HG03108 (cell line): ENCODE measurements around the gene VAPA.
"Not testable (repeated sequence)": the region's sequence is repeated elsewhere in the genome, so short reads cannot be mapped to it uniquely, and the experiment has no call there.

ENCODE experiments used
- ATAC-seq: cut with Tn5 transposase; IDR thresholded peaks from one replicate; pipeline ENCODE4 v1.9.1; 2021; ENCODE audit warnings: moderate library complexity; ENCODE audit not compliant: unreplicated experiment

Gene VAPA

DNA sequence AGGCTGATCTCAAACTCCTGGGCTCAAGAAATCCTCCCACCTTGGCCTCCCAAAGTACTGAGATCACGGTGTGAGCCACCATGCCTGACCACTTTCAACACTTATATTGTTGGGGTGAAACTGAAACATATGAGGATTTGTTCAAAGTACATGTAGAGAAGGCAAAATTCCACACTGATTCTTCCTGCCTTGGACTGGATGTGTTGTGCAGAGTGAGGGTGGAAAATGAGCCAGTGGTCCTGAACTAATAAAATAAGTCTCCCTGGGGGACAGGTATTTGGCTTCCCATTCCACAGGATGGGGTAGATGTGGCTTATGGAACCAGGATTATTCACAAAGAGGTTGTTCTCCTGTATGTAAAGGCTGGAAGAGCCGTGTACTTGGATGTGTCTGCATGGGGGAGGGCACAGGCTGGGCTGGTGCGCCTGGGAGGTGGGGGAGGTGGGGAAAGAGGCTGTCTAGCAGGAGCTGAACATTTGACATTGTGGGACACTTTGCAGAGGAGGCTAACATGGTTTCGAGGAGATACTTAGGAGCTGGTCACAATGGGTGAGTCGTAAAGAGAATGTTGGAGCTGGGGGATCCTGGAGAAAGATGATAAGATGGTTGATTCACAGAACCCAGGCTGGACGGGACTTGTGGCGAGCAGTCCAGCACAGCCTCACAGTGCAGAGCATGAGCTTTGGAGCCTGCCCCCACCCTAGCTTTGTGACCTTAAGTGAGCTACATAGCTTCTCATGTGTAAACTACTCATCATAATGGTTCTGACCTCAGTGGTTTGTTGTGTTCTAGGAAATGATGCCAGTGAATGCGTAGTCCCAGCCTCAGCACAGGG, 28.4 kb upstream of the VAPA start, which contains the start of gene TXNDC2:
Gene TXNDC2, plus strand, starts transcription at position 804 of the 835 bp plus-strand sequence. CDS start 708 bp downstream, outside the sequence.
- no peak for ATAC-seq

DNA sequence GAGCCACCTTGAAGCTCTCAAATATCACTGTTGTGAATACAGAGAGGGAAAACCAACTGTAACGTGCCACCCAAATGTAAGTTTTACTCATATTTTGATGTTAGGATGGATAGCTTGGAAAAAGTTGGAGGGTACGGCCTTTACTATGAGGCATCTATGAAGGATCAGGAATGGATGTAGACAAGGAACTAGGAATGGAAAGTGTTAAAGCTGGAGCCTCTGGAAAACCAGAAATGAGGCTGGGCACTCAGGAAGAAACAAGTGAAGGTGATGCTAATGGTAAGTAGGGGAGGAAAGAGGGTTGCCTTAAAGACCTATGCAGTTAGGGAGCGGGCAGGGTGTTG, 27.8 kb upstream of the VAPA start:
- no peak for ATAC-seq

DNA sequence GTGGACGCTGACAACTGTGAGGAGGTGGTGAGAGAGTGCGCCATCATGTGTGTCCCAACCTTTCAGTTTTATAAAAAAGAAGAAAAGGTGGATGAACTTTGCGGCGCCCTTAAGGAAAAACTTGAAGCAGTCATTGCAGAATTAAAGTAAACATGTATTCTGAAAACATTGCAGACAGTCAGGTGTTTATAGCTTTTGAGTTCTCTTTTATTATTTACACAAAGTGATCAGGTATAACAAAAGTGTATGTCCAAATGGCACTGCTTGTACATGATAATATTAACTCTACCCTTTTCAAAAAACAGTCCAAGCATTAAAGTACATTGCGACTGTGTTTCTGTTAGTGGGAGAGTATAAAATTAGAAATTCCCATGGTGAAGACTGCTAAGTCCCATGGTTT, 25.8 kb upstream of the VAPA start:
- ATAC-seq = no peak

DNA sequence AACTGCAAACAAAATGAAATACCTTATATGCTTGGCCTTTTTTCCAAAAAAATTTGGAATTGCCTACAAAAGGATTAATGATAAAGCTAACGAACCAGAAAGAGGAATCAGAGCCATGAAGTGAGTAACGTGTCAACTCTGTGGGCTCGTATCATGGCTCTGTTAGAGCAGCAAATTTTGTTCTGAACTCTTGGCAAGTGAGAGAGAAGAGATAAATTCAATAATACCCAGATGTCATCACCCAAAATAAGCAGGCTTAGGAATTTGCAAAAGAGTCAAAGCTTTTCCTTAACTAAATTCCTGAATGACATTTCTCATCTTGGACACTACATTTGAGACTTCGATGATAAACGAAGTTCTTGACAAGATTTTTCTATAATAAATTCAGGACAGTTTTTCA, 23.6 kb upstream of the VAPA start:
- ATAC-seq = no peak

DNA sequence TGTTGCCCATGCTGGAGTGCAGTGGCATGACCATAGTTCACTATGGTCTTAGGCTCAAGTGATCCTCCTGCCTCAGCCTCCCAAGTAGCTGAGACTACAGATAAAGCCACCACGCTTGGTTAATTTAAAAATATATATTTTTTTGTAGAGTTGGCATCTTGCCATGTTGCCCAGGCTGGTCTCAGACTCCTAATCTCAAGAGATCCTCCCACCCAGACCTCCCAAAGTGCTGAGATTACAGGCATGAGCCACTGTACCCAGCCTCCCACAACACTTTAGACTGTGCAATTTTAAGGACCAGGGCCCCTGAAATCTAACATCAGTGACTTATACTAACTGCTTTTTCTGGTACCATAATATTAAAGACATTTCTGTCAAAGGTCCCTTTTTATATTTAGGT, 22.9 kb upstream of the VAPA start:
- no peak for ATAC-seq

DNA sequence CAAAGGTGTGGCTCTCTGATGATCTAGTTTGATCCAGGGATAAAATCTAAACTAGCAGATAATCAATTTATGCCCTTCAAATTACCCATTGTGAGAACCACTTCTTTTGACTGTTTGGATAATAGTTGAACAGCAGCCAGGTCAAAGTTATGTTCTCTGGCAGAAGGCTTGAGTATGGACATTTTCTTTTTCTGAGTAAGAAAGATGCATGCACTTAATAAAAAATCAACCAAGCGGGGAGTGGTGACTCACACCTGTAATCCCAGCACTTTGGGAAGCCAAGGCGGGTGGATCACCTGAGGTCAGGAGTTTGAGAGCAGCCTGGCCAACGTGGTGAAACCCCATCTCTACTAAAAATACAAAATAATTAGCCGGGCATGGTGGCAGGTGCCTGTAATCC, 22.3 kb upstream of the VAPA start:
- ATAC-seq = not testable (repeated sequence)

DNA sequence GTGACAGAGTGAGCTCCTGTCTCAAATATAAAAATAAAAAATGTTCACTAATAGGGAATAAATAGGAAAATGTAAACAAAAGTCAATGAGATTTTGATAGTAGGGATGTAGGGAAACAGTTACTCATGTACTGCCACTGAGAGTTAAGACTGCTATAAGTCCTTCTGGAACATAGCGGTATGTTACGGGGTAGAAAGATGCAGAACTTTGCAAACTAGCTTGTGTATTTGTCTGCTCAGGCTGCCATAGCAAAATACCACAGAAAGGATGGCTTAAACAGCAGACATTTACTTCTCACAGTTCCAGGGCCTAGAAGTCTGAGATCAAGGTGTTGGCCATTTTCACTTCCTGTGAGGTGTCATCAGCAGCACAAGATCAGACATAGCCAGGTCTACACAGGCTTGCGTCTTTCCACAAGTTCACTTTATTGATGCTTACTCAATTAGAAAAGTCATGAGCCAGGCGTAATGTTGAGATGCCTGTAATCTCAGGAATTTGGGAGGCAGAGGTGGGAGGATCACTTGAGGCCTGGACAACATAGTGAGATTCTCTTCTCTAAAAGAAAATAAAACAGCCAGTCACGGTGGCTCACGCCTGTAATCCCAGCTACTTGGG, 19.3 kb upstream of the VAPA start:
- no peak for ATAC-seq

DNA sequence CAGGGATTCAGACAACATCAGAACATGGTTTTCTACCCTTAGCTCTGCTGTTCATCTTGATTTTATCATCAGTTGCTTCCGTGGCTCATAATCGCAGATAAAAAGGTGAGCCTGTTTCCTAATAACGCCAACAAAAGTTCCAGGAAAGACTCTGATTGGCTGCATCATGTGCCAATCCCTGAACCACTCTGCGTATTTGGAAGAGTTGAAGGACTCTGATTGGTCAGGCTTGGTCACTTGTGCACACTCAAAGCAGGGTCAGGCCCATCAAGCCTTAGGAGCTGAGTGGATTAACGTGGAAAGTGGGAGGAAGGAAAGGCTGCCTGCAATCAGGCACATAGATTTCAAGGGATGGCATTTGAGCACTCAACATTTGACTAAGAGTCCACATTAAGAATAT, 16.7 kb upstream of the VAPA start:
- ATAC-seq = no peak

DNA sequence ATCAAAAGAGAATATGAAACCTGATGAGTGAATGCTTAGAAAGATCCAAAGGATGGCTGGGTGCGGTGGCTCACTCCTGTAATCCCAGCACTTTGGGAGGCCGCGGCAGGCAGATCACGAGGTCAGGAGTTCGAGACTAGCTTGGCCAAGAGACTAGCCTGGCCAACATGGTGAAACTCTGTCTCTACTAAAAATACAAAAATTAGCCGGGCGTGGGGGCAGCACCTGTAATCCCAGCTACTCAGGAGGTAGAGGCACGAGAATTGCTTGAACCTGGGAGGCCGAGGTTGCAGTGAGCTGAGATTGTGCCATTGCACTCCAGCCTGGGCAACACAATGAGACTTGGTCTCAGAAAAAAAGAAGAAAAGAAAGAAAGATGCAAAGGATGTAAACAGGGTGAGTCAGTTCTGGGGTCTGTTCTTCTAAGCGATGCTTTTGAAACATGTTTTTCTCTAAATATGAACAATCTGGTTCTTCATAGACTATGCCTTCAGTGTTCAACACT, 16.0 kb upstream of the VAPA start:
- ATAC-seq = not testable (repeated sequence)

DNA sequence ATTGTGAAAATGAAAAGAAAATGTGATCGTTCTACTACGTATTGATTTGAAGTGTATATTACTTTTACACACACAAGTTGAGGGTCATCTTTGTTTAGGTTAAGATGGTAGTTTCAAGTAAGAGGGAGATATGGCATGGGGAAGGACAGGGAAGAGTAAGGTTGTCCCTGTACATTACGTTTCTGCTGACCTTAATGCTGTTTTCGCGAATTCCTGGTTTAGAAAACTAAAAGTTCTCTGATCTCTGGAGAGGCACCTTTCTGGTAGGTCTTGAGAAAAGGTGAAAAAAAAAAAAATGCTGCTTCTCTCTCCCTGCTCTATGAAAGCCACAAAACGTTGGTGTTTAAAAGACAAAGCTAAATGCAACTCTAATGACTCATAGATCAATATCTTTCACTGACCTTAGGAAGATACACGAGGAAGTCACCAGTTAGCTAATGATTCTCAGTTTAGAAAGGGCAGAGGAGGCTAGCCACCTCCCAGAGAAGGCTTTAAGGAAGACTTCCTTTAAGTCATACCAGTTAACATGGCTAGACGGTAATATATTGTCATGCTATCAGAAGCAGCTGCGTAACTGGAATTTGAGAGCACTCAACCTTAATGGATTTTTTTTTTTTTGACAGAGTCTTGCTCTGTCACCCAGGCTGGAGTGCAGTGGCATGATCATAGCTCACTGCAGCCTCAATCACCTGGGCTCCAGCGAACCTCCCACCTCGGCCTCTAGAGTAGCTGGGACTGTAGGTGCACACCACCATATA, 14.8 kb upstream of the VAPA start:
- no peak for ATAC-seq

DNA sequence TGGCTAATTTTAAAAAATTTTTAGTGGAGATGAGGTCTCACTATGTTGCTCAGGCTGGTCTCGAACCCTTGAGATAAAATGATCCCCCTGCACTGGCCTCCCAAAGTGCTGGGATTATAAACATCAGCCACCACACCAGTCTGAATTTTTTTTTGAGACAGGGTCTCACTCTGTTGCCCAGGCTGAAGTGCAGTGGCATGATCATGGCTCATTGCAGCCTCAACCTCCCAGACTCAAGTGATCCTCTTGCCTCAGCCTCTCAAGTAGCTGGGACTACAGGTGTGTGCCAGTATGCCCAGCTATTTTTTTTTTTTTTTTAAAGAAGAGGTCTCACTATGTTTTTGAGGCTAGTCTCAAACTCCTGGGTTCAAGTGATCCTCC, 14.3 kb upstream of the VAPA start:
- ATAC-seq = not testable (repeated sequence)

DNA sequence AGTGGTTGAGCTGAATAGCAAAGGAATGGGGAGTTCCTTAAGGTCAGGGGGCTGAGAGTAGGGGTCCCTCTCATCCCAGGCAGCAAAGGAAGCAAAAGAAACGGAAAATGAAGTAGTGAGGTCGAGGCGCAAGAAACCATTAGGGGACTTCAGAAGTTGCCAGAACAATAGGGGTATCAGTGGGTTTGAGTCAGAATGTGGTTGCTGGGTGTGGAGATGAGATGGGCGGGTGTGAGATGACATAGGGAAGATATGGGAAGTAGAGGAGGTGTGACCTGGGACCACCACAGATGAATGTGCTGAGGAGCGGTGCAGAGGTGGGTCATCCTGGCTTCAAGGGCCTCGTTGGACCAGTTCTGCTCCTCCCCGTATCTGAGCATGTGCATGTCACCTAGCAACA, 13.1 kb upstream of the VAPA start:
- ATAC-seq = no peak

DNA sequence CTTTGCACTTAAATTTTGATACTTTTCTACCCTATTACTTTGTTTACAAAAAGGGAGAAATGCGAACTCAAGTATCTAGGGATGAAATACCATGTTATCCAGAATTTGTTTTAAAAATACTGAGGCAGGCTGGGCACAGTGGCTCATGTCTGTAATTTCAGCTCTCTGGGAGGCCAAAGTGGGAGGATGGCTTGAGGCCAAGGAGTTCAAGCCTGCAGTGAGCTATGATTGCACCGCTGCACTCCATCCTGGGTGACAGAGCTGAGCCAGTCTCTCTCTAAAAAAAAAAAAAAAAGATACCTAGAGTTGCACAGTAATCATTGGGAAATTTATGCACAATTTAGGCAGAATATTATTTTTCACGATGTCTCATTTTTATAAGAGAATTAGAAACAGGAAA, 12.4 kb upstream of the VAPA start:
- ATAC-seq = no peak

DNA sequence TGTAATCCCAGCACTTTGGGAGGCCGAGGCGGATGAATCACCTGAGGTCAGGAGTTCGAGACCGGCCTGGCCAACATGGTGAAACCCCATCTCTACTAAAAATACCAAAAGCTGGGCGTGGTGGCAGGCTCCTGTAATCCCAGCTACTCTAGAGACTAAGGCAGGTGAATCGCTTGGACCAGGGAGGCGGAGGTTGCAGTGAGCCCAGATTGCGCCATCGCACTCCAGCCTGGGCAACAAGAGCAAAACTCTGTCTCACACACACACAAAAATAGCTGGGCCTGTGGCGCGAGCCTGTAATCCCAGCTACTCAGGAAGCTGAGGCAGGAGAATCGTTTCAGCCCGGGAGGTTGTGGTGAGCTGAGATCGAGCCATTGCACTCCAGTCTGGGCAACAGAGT, 11.6 kb upstream of the VAPA start:
- ATAC-seq = not testable (repeated sequence)

DNA sequence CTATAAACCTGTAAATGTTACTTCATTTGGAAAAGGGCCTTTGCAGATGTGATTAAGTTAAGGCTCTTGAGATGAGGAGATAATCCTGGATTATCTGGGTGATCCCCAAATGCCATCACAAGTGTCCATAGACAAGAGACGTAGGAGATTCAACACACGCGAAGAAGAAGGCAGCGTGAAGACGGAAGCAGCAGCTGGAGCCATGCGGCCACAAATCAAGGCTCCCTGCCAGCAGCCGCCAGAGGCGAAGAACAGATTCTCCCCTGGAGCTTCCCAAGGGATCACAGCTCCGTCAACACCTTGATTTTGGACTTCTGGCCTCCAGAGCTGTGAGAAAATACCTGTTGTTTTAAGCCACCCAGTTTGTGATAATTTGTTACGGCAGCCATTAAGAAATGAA, 11.0 kb upstream of the VAPA start:
- ATAC-seq = no peak

DNA sequence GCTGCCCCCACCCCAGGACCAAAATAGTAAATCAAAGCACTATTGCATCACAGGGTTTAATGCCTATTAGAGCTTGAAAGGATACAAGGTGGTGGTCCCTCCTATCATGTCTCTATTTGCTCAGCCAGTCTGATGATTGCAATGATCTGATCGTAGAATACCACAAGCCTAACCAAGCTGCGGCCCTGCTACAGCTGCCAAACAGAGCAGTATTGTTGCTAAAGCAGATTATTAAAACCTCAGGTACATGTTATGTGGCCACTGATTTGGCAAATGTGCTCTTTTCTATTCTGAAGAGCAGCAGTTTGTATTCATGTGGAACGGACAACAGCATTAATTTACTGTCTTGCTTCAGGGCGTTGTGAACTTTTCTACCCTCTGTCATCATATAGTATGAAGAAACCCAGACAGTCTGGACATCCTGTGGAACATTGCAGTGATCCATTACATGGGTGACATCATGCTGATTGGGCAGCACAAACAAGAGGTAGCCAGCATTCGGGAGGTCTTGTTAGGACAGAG, 8.4 kb upstream of the VAPA start:
- ATAC-seq = no peak

DNA sequence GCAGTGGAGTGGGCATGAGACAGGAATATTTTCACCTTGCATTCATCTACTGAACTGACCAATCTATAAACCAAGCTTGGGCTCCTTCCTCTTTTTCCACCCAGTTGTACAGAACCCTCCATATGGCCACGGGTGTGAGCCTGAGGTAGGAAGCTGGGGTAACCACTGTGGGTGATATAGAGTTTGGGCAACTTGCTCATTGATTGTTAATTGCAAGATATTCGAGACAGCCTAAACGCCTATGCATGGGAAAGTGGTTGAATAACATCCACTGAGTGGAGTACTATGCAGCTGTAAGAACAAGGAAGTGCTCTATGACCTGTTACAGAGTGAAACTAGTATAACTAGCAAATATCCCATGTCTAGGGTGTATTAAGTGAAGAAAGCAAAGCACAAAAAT, 7.3 kb upstream of the VAPA start:
- ATAC-seq = no peak

DNA sequence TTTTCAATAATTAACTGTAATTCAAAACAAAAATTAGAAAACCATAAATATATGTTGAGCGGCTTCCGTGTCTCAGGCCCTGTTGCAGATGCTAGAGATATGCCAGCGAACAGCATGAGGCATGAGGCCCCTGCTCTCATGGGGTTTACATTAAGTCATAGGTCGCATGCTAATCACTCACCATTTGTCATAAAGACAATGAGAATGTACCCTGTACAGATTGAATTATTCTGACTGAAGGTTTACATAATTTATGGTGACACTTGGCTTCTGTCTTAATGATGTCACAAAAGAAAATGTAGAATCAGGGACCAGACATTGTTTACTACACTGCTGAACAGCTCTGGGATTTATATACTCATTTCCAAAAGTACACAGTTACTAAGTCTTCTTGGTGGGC, 5.9 kb upstream of the VAPA start:
- no peak for ATAC-seq

DNA sequence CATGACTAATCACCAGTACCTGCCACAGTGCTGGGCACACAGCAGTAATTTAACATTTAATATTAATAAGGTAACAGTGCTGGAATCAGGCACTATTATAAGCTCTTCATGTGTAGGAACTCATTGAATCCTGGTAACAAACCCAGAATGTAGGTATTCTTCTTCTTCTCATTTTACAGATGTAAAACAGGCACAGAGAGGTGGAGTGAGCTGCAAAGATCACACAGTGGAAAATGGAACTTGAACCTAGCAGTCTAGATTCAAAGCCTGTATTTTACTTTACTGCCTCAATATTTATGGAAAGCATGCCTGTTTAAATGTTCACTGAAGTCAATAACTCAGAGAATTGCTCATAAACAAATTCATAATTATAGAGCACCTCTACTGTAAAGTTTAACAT, 3.7 kb upstream of the VAPA start:
- ATAC-seq = no peak

DNA sequence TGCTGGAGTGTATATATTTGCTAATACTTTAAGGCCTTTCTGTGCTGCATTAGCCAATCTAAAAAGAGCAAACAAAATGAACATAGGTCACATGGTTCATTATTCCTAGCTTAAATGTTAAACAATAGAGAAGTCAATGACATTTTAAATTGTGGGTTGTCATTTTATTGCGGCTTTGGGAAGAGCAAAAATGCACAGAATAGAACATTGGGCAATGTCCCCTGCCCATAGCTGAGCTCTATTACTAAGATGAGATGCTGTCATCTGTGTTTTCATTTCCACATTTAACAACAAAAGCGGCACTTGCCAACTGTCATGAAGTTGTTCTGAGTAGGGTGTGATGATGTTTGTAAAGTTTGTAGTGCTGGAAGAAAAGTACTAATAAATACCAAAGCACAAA, 3.2 kb upstream of the VAPA start:
- ATAC-seq = no peak

DNA sequence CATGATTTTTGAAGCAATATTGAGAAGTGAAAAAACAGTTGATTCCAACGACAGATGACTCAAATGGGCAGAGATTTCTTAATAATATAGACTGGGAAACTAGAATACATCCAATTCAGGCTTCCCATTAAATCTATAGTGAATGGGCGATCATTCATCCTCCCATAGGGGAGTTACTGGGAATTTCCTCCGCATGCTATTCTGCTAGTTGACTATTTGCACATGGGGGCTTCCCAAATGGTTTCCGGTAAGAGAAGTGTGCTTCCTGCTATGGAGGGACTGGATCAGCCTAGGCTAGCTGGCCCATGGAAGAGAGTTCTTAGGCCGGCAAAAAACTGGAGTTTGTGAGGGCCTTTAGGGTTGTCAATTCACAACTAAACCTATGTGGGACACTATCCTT, 2.6 kb upstream of the VAPA start:
- ATAC-seq = no peak

DNA sequence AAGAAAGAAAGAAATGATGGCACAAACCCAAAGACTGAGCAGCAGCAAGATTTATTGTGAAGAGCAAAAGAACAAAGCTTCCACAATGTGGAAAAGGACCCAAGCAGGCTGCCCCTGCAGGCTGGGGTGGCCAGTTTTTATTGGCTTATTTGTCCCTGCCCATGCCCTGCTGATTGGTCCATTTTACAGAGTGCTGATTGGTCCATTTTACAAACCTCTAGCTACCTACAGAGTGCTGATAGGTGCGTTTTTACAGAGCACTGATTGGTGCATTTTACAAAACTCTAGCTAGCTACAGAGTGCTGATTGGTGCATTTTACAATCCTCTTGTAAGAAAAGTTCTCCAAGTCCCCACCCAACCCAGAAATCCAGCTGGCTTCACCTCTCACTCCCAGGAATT, 1.5 kb upstream of the VAPA start:
- not testable (repeated sequence) for ATAC-seq
